H9 (cell line): ENCODE measurements around the gene APOBR. TPM values are rescaled to one million over a fixed set of nuclear protein-coding genes. Genes with fewer than 3 reads are reported as not detected.

ENCODE experiments used
- DNase-seq: peaks from one replicate; pipeline ENCODE4 v3.0.0-alpha.2; 2017
- H2AFZ ChIP-seq: one replicate; pipeline ENCODE4 v1.6.1; 2013; ENCODE audit warnings: mild to moderate bottlenecking, low read length, control low read depth, moderate library complexity
- H2AK5ac ChIP-seq: 2 replicates; pipeline ENCODE4 v1.6.1; 2013; ENCODE audit warnings: low read length, control low read depth, mixed read lengths; ENCODE audit not compliant: insufficient read length
- H2BK120ac ChIP-seq: one replicate; pipeline ENCODE4 v1.6.1; 2013; ENCODE audit warnings: low read depth, mild to moderate bottlenecking, low read length, control low read depth, inconsistent platforms; ENCODE audit not compliant: poor library complexity, severe bottlenecking
- H2BK12ac ChIP-seq: 2 replicates; pipeline ENCODE4 v1.6.1; 2013; ENCODE audit warnings: low read length, control low read depth, mixed read lengths, low read depth; ENCODE audit not compliant: insufficient read length
- H2BK15ac ChIP-seq: 2 replicates; pipeline ENCODE4 v1.6.1; 2013; ENCODE audit warnings: low read depth, low read length, control low read depth
- H2BK20ac ChIP-seq: one replicate; pipeline ENCODE4 v1.6.1; 2013; ENCODE audit warnings: low read depth, mild to moderate bottlenecking, low read length, control low read depth, inconsistent platforms; ENCODE audit not compliant: poor library complexity, severe bottlenecking
- H2BK5ac ChIP-seq: 2 replicates; pipeline ENCODE4 v1.6.1; 2013; ENCODE audit warnings: low read length, control low read depth, mixed read lengths; ENCODE audit not compliant: insufficient read length
- H3K14ac ChIP-seq: 2 replicates; pipeline ENCODE4 v1.6.1; 2013; ENCODE audit warnings: low read length, control low read depth; ENCODE audit not compliant: insufficient read depth
- H3K18ac ChIP-seq: 2 replicates; pipeline ENCODE4 v1.6.1; 2013; ENCODE audit warnings: low read depth, mild to moderate bottlenecking, mixed read lengths, low read length, control low read depth; ENCODE audit not compliant: insufficient read length
- H3K23ac ChIP-seq: 2 replicates; pipeline ENCODE4 v1.6.1; 2013; ENCODE audit warnings: low read length, control low read depth, mixed read lengths, low read depth; ENCODE audit not compliant: insufficient read length
- H3K23me2 ChIP-seq: 2 replicates; pipeline ENCODE4 v1.6.1; 2013; ENCODE audit warnings: low read depth, mild to moderate bottlenecking, mixed read lengths, low read length, control low read depth; ENCODE audit not compliant: insufficient read length, poor library complexity, severe bottlenecking
- H3K27ac ChIP-seq: 2 replicates; pipeline ENCODE4 v1.5.1; 2013; ENCODE audit warnings: low read length, control low read depth, mixed read lengths, low read depth; ENCODE audit not compliant: insufficient read length
- H3K27me3 ChIP-seq: 2 replicates; pipeline ENCODE4 v1.6.1; 2013; ENCODE audit warnings: low read length, control low read depth, inconsistent platforms; ENCODE audit not compliant: insufficient read depth
- H3K4ac ChIP-seq: 2 replicates; pipeline ENCODE4 v1.6.1; 2013; ENCODE audit warnings: low read depth, mild to moderate bottlenecking, control low read depth, inconsistent platforms, low read length, moderate library complexity
- H3K4me1 ChIP-seq: 2 replicates; pipeline ENCODE4 v1.6.1; 2013; ENCODE audit warnings: low read length, control low read depth, inconsistent platforms; ENCODE audit not compliant: insufficient read depth
- H3K4me2 ChIP-seq: 2 replicates; pipeline ENCODE4 v1.6.1; 2013; ENCODE audit warnings: low read length, control low read depth, mixed read lengths; ENCODE audit not compliant: insufficient read length, insufficient read depth
- H3K56ac ChIP-seq: 2 replicates; pipeline ENCODE4 v1.6.1; 2013; ENCODE audit warnings: low read depth, mild to moderate bottlenecking, mixed read lengths, low read length, control low read depth; ENCODE audit not compliant: insufficient read length
- H3K79me1 ChIP-seq: 2 replicates; pipeline ENCODE4 v1.6.1; 2013; ENCODE audit warnings: low read depth, mild to moderate bottlenecking, moderate library complexity, low read length, control low read depth, inconsistent platforms; ENCODE audit not compliant: insufficient read depth, poor library complexity, severe bottlenecking
- H3K79me2 ChIP-seq: 2 replicates; pipeline ENCODE4 v1.6.1; 2013; ENCODE audit warnings: low read length, control low read depth, inconsistent platforms; ENCODE audit not compliant: insufficient read depth
- H3K9ac ChIP-seq: 2 replicates; pipeline ENCODE4 v1.6.1; 2013; ENCODE audit warnings: low read length, control low read depth, mixed read lengths; ENCODE audit not compliant: insufficient read length; ENCODE audit errors: extremely low read depth
- H3K9me3 ChIP-seq: one replicate; pipeline ENCODE4 v1.6.1; 2013; ENCODE audit warnings: low read depth, low read length, inconsistent platforms; ENCODE audit not compliant: control insufficient read depth
- H3T11ph ChIP-seq: one replicate; pipeline ENCODE4 v1.6.1; 2013; ENCODE audit warnings: mild to moderate bottlenecking, low read length, control low read depth, inconsistent platforms
- H4K20me1 ChIP-seq: one replicate; pipeline ENCODE4 v1.6.1; 2013; ENCODE audit not compliant: control insufficient read depth, insufficient read length, insufficient read depth
- H4K5ac ChIP-seq: 2 replicates; pipeline ENCODE4 v1.6.1; 2013; ENCODE audit warnings: low read depth, mild to moderate bottlenecking, mixed read lengths, low read length, control low read depth; ENCODE audit not compliant: insufficient read length
- H4K8ac ChIP-seq: replicated peaks from 2 replicates; pipeline ENCODE4 v1.6.1; 2013; ENCODE audit warnings: low read length, control low read depth, mixed read lengths, low read depth; ENCODE audit not compliant: insufficient read length
- H4K91ac ChIP-seq: 2 replicates; pipeline ENCODE4 v1.6.1; 2013; ENCODE audit warnings: low read depth, mild to moderate bottlenecking, moderate library complexity, mixed read lengths, low read length, control low read depth; ENCODE audit not compliant: insufficient read length
- H3K27ac Mint-ChIP-seq, 3 experiments: 2 replicates in 2 of 3; 3 replicates in 1 of 3; pipeline ENCODE4 v1.8.0; 2020 to 2021; ENCODE audit warnings: mixed read lengths in 3 of 3, mild to moderate bottlenecking in 1 of 3, moderate library complexity in 1 of 3
- H3K27me3 Mint-ChIP-seq: 2 replicates; pipeline ENCODE4 v1.8.0; 2021; ENCODE audit warnings: low read depth, mild to moderate bottlenecking, moderate library complexity, mixed read lengths
- H3K36me3 Mint-ChIP-seq, 3 experiments: 2 replicates in 2 of 3; 3 replicates in 1 of 3; pipeline ENCODE4 v1.8.0; 2020 to 2021; ENCODE audit warnings: low read depth in 3 of 3, mixed read lengths in 3 of 3; ENCODE audit not compliant: insufficient read depth in 1 of 3
- H3K4me1 Mint-ChIP-seq, 2 experiments: 2 replicates each; pipeline ENCODE4 v1.8.0; 2020; ENCODE audit warnings: mixed read lengths in 2 of 2
- H3K4me3 Mint-ChIP-seq, 2 experiments: 2 replicates in 1 of 2; 3 replicates in 1 of 2; pipeline ENCODE4 v1.8.0; 2020 to 2021; ENCODE audit warnings: mild to moderate bottlenecking in 2 of 2, mixed read lengths in 2 of 2, moderate library complexity in 1 of 2
- H3K9me3 Mint-ChIP-seq, 2 experiments: 2 replicates in 1 of 2; 3 replicates in 1 of 2; pipeline ENCODE4 v1.8.0; 2020; ENCODE audit warnings: mild to moderate bottlenecking in 2 of 2, mixed read lengths in 2 of 2, moderate library complexity in 1 of 2
- CTCF ChIP-seq: fragments of 200-600 bp; sonication (generic); conservative IDR thresholded peaks from 3 replicates; pipeline ENCODE4 v1.8.0; 2021; ENCODE audit warnings: antibody characterized with exemption, mild to moderate bottlenecking
- WGBS: extraction: QIAGEN DNeasy Blood & Tissue Kit; methylation state at CpG from one replicate; pipeline ENCODE4 v1.1.7; 2013; ENCODE audit warnings: missing lambda C conversion rate, low lambda C conversion rate, mixed read lengths; ENCODE audit not compliant: insufficient read length; ENCODE audit errors: extremely low coverage; 5-methylcytosine and 5-hydroxymethylcytosine counted together
- total RNA-seq: library from RNA; stranded (reverse); gene quantifications from 2 replicates; pipeline ENCODE4 v1.2.1, GENCODE V29; 2021

APOBR gene
- total RNA-seq, 1 experiment from 2014 or later, result not detected

GRCh38 chr16:28531777-28532744 lies 37.6 kb downstream of the APOBR start:
- Histone ChIP-seq H4K20me1 (no peaks in the 10 kb centered on the region), H2BK5ac (no peak overlapping the region), H2AK5ac (no peak overlapping the region), H2BK15ac (no peak overlapping the region), H3K27me3 (no peaks in the 10 kb centered on the region), H3K18ac (no peak overlapping the region), H2AFZ (no peak overlapping the region), H3K23ac (no peak overlapping the region), H3K9ac (no peak overlapping the region), H3K14ac (no peak overlapping the region), H3K9me3 (no peaks in the 10 kb centered on the region), H3T11ph (no peak overlapping the region), H2BK120ac (no peak overlapping the region), H2BK20ac (no peak overlapping the region), H4K5ac (no peak overlapping the region), H4K8ac (no peak overlapping the region), H3K4me1 (no peaks in the 10 kb centered on the region), H2BK12ac (no peak overlapping the region), H3K4ac (no peak overlapping the region), H4K91ac (no peak overlapping the region), H3K4me2 (no peak overlapping the region), H3K23me2 (no peaks in the 10 kb centered on the region), H3K27ac (no peak overlapping the region), H3K79me1 (no peaks in the 10 kb centered on the region), H3K56ac (no peak overlapping the region), H3K79me2 (no peaks in the 10 kb centered on the region)
- H3K36me3 Mint-ChIP-seq, result no peaks in the 10 kb centered on the region
- DNase-seq, result peak; percentile 89
- peak overlapping the region in 1 of 3 experiments; percentile 94; a peak in 3 of 7 replicates for H3K27ac Mint-ChIP-seq
- no CpG with 5 or more reads among the region's 9 CpGs for WGBS
- H3K27me3 Mint-ChIP-seq, result peaks cover 1% of the 10 kb centered on the region; the same call in 1 of the 2 replicates
- H3K4me3 Mint-ChIP-seq, result peak overlapping the region in 1 of 2 experiments; percentile 47; a peak in 1 of 5 replicates
- peaks cover 6 to 10% of the 10 kb centered on the region in 2 experiments; a peak in 3 of 4 replicates for H3K4me1 Mint-ChIP-seq
- no peak for TF ChIP-seq CTCF
- H3K9me3 Mint-ChIP-seq, result no peaks in the 10 kb centered on the region
